K562 (cell line): ENCODE measurements around the gene IDNK. TPM values are rescaled to one million over a fixed set of nuclear protein-coding genes. Genes with fewer than 3 reads are reported as not detected.

ENCODE experiments used
- ATAC-seq: fragments of 200-7000 bp; cut with Tn5 transposase; 3 replicates; pipeline ENCODE4 v1.9.1; 2020; ENCODE audit warnings: moderate library complexity
- BruUV-seq: library from RNA; stranded (reverse); fragments of 400-500 nt; replicated peaks from 2 replicates; lab custom pipeline; 2021; lab: Mats Ljungman, UMichigan
- CTCF ChIA-PET: fragments of 300-600 bp; formaldehyde crosslinking; extraction: SDS; loops from one replicate; lab custom pipeline; 2021; ENCODE audit warnings: low intra/inter-chr PET ratio; lab: Yijun Ruan, JAX
- POLR2A ChIA-PET: fragments of 300-600, 350-650 bp; sonication (Branson Sonifier 250); formaldehyde crosslinking; extraction: SDS; loops from one replicate; lab custom pipeline; 2021; ENCODE audit warnings: antibody characterized with exemption, inconsistent platforms; lab: Yijun Ruan, JAX
- DNase-seq, 4 experiments: peaks; one replicate each; pipeline versions ENCODE4 v3.0.0 to v3.0.0-alpha.2; 2011 to 2018; ENCODE audit warnings: low spot score in 3 of 4, mixed read lengths in 3 of 4; ENCODE audit errors: extremely low read depth in 1 of 4
- FAIRE-seq: peaks from 2 replicates; lab custom pipeline; 2011; peaks lifted over from hg19 to GRCh38; lab: Jason Lieb, UNC
- H2AFZ ChIP-seq: 2 replicates; pipeline ENCODE4 v1.6.0; 2011; ENCODE audit warnings: low read depth, low read length, control low read depth, inconsistent platforms
- H3K27ac ChIP-seq: fragments of 200-600 bp; 3 replicates; pipeline ENCODE4 v1.8.0; 2011; ENCODE audit warnings: low read depth, mild to moderate bottlenecking, control low read depth, inconsistent platforms, low read length, moderate library complexity, mixed read lengths; ENCODE audit errors: extremely low read depth
- H3K27me3 ChIP-seq, 2 experiments: fragments of 300-600 bp in 1 of 2; 2 replicates in 1 of 2; 3 replicates in 1 of 2; pipeline versions ENCODE4 v1.6.0 to v1.8.0; 2011; ENCODE audit warnings: inconsistent platforms in 2 of 2, low read length in 2 of 2, mild to moderate bottlenecking in 1 of 2, mixed read lengths in 1 of 2, moderate library complexity in 1 of 2; ENCODE audit not compliant: control insufficient read depth in 2 of 2, insufficient read depth in 2 of 2
- H3K36me3 ChIP-seq: fragments of 300-600 bp; 3 replicates; pipeline ENCODE4 v1.8.0; 2011; ENCODE audit warnings: mild to moderate bottlenecking, low read length, inconsistent platforms; ENCODE audit not compliant: control insufficient read depth, insufficient read depth
- H3K4me1 ChIP-seq, 2 experiments: fragments of 200-600 bp in 1 of 2; replicated peaks in 1 of 2; 2 replicates in 1 of 2; 3 replicates in 1 of 2; pipeline versions ENCODE4 v1.5.1 to v1.8.0; 2011; ENCODE audit warnings: inconsistent platforms in 2 of 2, low read length in 2 of 2, mild to moderate bottlenecking in 1 of 2, mixed read lengths in 1 of 2, moderate library complexity in 1 of 2; ENCODE audit not compliant: control insufficient read depth in 2 of 2, insufficient read depth in 2 of 2
- H3K4me2 ChIP-seq: 2 replicates; pipeline ENCODE4 v1.6.1; 2011; ENCODE audit warnings: low read length, control low read depth, inconsistent platforms, mixed read lengths; ENCODE audit not compliant: insufficient read depth
- H3K4me3 ChIP-seq: fragments of 200-600 bp; sonication (generic), shearing (Covaris generic); 2 replicates; pipeline ENCODE4 v1.5.1; 2016; ENCODE audit warnings: control low read depth, inconsistent platforms
- H3K79me2 ChIP-seq: fragments of 200-600 bp; 3 replicates; pipeline ENCODE4 v1.8.0; 2011; ENCODE audit warnings: low read length, inconsistent platforms; ENCODE audit not compliant: control insufficient read depth, insufficient read depth
- H3K9ac ChIP-seq, 2 experiments: 2 replicates each; pipeline versions ENCODE4 v1.6.0 to v1.6.1; 2011; ENCODE audit warnings: low read depth in 2 of 2, low read length in 2 of 2, control low read depth in 1 of 2, inconsistent platforms in 1 of 2, mild to moderate bottlenecking in 1 of 2, mixed read lengths in 1 of 2; ENCODE audit not compliant: insufficient read depth in 1 of 2
- H3K9me1 ChIP-seq: one replicate; pipeline ENCODE4 v1.6.0; 2011; ENCODE audit warnings: inconsistent platforms, mild to moderate bottlenecking, low read length, moderate library complexity; ENCODE audit not compliant: control insufficient read depth, insufficient read depth
- H3K9me3 ChIP-seq: replicated peaks from 2 replicates; pipeline ENCODE4 v1.5.1; 2011; ENCODE audit warnings: low read depth, low read length, inconsistent platforms; ENCODE audit not compliant: control insufficient read depth, insufficient read depth
- H4K20me1 ChIP-seq: replicated peaks from 2 replicates; pipeline ENCODE4 v1.6.1; 2011; ENCODE audit warnings: low read length, inconsistent platforms, mixed read lengths; ENCODE audit not compliant: control insufficient read depth, insufficient read depth
- CHD4 ChIP-seq: fragments of 200-600 bp; sonication (generic); IDR thresholded peaks from 3 replicates; pipeline ENCODE4 v1.6.1; 2012; ENCODE audit warnings: low read depth, mild to moderate bottlenecking, mixed read lengths, low read length, inconsistent platforms; ENCODE audit not compliant: insufficient read depth, insufficient replicate concordance, poor library complexity, severe bottlenecking
- POU5F1 ChIP-seq: fragments of 150-350 bp; IDR thresholded peaks from 2 replicates; pipeline ENCODE4 v1.6.1; 2014; ENCODE audit warnings: borderline replicate concordance, low read length, low read depth, mild to moderate bottlenecking; ENCODE audit not compliant: partially characterized antibody
- RAD21 ChIP-seq, 2 experiments: fragments of 250-450 bp in 1 of 2; fragments of 450-650 bp in 1 of 2; sonication (Bioruptor Pico) in 1 of 2; formaldehyde crosslinking in 1 of 2; IDR thresholded peaks in 1 of 2; conservative IDR thresholded peaks in 1 of 2; 2 replicates each; pipeline versions ENCODE4 v1.4.0 to v1.8.0; 2020 to 2022; ENCODE audit warnings: mild to moderate bottlenecking in 2 of 2, moderate library complexity in 1 of 2
- SMC3 ChIP-seq: conservative IDR thresholded peaks from 2 replicates; pipeline ENCODE4 v1.6.1; 2011; ENCODE audit warnings: low read depth, low read length, improper control_type of control experiment; ENCODE audit not compliant: insufficient read depth
- TCF7 ChIP-seq: sonication (generic); IDR thresholded peaks from 2 replicates; pipeline ENCODE4 v1.6.1; 2016; ENCODE audit warnings: antibody characterized with exemption, borderline replicate concordance
- TEAD1 ChIP-seq, 2 experiments: fragments of 450-650 bp in 1 of 2; sonication (generic) in 1 of 2; formaldehyde crosslinking; IDR thresholded peaks; 2 replicates each; pipeline versions ENCODE4 v1.4.0 to v1.8.0; 2020 to 2022; ENCODE audit warnings: mild to moderate bottlenecking in 2 of 2, missing genetic modification reagents in 1 of 2
- TEAD2 ChIP-seq: fragments of 450-650 bp; IDR thresholded peaks from 2 replicates; pipeline ENCODE4 v1.6.1; 2016; ENCODE audit warnings: missing genetic modification characterization, control low read depth, missing compliant biosample characterization
- TEAD4 ChIP-seq, 2 experiments: sonication (generic) in 1 of 2; formaldehyde crosslinking in 1 of 2; IDR thresholded peaks; 2 replicates each; pipeline versions ENCODE4 v1.6.1 to v1.8.0; 2012 to 2022; ENCODE audit warnings: borderline replicate concordance in 1 of 2, inconsistent platforms in 1 of 2, low read length in 1 of 2, mild to moderate bottlenecking in 1 of 2, missing genetic modification reagents in 1 of 2
- ZNF121 ChIP-seq: sonication (generic); formaldehyde crosslinking; conservative IDR thresholded peaks from 2 replicates; pipeline ENCODE4 v1.8.0; 2022; ENCODE audit warnings: missing genetic modification reagents
- ZNF518B ChIP-seq: fragments of 250-450 bp; sonication (Bioruptor Pico); IDR thresholded peaks from 2 replicates; pipeline ENCODE4 v1.5.0; 2021; ENCODE audit warnings: mild to moderate bottlenecking, moderate library complexity
- WGBS: fragments of 100-300 bp; shearing (Covaris generic); methylation state at CpG from one replicate; pipeline ENCODE4 v1.1.6; 2016; ENCODE audit warnings: low coverage, mixed read lengths; ENCODE audit not compliant: insufficient coverage; ENCODE audit errors: missing lambda C conversion rate; 5-methylcytosine and 5-hydroxymethylcytosine counted together
- in situ Hi-C: fragments of 300-500 bp; cut with MboI; formaldehyde crosslinking; loops from 4 replicates; pipeline ENCODE4 v1.15.0; 2018; ENCODE audit warnings: inconsistent platforms, mixed read lengths
- intact Hi-C: fragments of 100-400 bp; cut with micrococcal nuclease; formaldehyde crosslinking; loops from 2 replicates; pipeline ENCODE4 v1.14.2; 2022
- polyA plus RNA-seq, 8 experiments: library from polyadenylated mRNA; depleted of rRNA in 4 of 8; stranded (reverse) in 5 of 8; unstranded in 3 of 8; fragments of >200 nt; fragmentation: Nextera tagmentation in 2 of 8; fragmentation: Illumina TruSeq in 1 of 8; extraction: Ambion mirVana in 2 of 8; extraction: Trizol in 1 of 8; gene quantifications; 2 replicates each; pipeline versions ENCODE4 v1.2.1 to v1.2.3, GENCODE V29; 2011 to 2014; ENCODE audit warnings: inconsistent platforms in 1 of 8, missing spikeins in 1 of 8
- total RNA-seq, 7 experiments: library from RNA; depleted of rRNA in 6 of 7; stranded (reverse); fragments of >200 nt in 6 of 7; fragmentation: Illumina TruSeq in 2 of 7; extraction: Trizol in 2 of 7; gene quantifications; 2 replicates each; pipeline versions ENCODE4 v1.2.1 to v1.2.3, GENCODE V29; 2011 to 2021; ENCODE audit warnings: low replicate concordance in 1 of 7
- TF ChIP-seq, protein P1 (sequence below), 3 experiments: IDR thresholded peaks in 2 of 3; conservative IDR thresholded peaks in 1 of 3; 2 replicates each; pipeline ENCODE4 v1.5.1; 2011 to 2012; ENCODE audit warnings: low read length in 3 of 3, mild to moderate bottlenecking in 3 of 3, control low read depth in 2 of 3, improper control_type of control experiment in 1 of 3, inconsistent platforms in 1 of 3, low read depth in 1 of 3, mixed read lengths in 1 of 3, moderate library complexity in 1 of 3; ENCODE audit not compliant: insufficient read depth in 2 of 3

The IDNK gene
- total and polyA plus RNA-seq, 9 of the 15 experiments (the other 6 are each of a cell fraction or from before 2014, with no cell fraction given), result 0.41 to 1.1 (median 0.55) TPM

- no peaks in the 10 kb centered on the region for H3K79me2 ChIP-seq
- POLR2A ChIA-PET, result no interaction called here
- BruUV-seq, result no TSS peak
- ATAC-seq, result peak; percentile 87
- no peaks in the 10 kb centered on the region for H3K4me1 ChIP-seq
- in situ Hi-C loops (no loop called here), intact Hi-C loops (loop anchor here (2.0 kb wide), 1 partner anchor 65 kb away; no protein-coding TSS in a partner anchor)
- FAIRE-seq, result peak; percentile 55
- H2AFZ ChIP-seq, result no peak overlapping the region
- no peak overlapping the region for H3K27ac ChIP-seq
- CTCF ChIA-PET, result no interaction called here
- H4K20me1 ChIP-seq, result no peaks in the 10 kb centered on the region
- H3K4me2 ChIP-seq, result no peak overlapping the region
- WGBS, result 16% methylated on average over 5 of the region's 6 CpGs
- no peaks in the 10 kb centered on the region for H3K9me3 ChIP-seq
- no peaks in the 10 kb centered on the region for H3K9me1 ChIP-seq
- no peak overlapping the region for H3K4me3 ChIP-seq
- no peaks in the 10 kb centered on the region for H3K27me3 ChIP-seq
- no peak overlapping the region for H3K9ac ChIP-seq
- H3K36me3 ChIP-seq, result no peaks in the 10 kb centered on the region
- DNase-seq, result peak; percentile 41 to 50 (median 46)
- peak; percentile 94 for TF ChIP-seq TEAD2 (tag)
- TF ChIP-seq TEAD1 (CRISPR knock-in tag; IDR thresholded peaks at IDR 0.05), result peak; percentile 96 to 97
- peak; percentile 55 for TF ChIP-seq SMC3
- TF ChIP-seq CHD4, result no peak
- TF ChIP-seq TCF7, result no peak
- TF ChIP-seq ZNF518B (CRISPR knock-in tag), result no peak
- TF ChIP-seq RAD21 (CRISPR knock-in tag; conservative IDR thresholded peaks at IDR 0.05 in 1 of 2, IDR thresholded peaks at IDR 0.05 in 1 of 2), result peak in 1 of 2 experiments; percentile 12; a peak in 1 of 4 replicates
- TF ChIP-seq, protein P1, sequence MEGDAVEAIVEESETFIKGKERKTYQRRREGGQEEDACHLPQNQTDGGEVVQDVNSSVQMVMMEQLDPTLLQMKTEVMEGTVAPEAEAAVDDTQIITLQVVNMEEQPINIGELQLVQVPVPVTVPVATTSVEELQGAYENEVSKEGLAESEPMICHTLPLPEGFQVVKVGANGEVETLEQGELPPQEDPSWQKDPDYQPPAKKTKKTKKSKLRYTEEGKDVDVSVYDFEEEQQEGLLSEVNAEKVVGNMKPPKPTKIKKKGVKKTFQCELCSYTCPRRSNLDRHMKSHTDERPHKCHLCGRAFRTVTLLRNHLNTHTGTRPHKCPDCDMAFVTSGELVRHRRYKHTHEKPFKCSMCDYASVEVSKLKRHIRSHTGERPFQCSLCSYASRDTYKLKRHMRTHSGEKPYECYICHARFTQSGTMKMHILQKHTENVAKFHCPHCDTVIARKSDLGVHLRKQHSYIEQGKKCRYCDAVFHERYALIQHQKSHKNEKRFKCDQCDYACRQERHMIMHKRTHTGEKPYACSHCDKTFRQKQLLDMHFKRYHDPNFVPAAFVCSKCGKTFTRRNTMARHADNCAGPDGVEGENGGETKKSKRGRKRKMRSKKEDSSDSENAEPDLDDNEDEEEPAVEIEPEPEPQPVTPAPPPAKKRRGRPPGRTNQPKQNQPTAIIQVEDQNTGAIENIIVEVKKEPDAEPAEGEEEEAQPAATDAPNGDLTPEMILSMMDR (IDR thresholded peaks at IDR 0.05 in 2 of 3, conservative IDR thresholded peaks at IDR 0.05 in 1 of 3; ENCODE audit: insufficient read depth in 2 of 3, low read depth in 1 of 3, low read length in 3 of 3), result peak; percentile 39 to 67 (median 58); a peak in 5 of 6 replicates
- TF ChIP-seq POU5F1, result no peak
- TF ChIP-seq TEAD4 (IDR thresholded peaks at IDR 0.05; ENCODE audit: low read length), result peak; percentile 77
- TF ChIP-seq TEAD4 (CRISPR knock-in tag; IDR thresholded peaks at IDR 0.05; ENCODE audit: borderline replicate concordance), result no peak
- 0 out of 2 replicates have a peak, but pooled peaks have one; percentile 24 for TF ChIP-seq ZNF121 (CRISPR knock-in tag)
These were observed 39.6 kb upstream of the IDNK start for GRCh38 chr9:83583151-83584014.
